ENCODE results near the gene APOL6.
A peak's percentile ranks its signal among the peaks of the same experiment; 100 is the strongest.

The APOL6 gene

DNA sequence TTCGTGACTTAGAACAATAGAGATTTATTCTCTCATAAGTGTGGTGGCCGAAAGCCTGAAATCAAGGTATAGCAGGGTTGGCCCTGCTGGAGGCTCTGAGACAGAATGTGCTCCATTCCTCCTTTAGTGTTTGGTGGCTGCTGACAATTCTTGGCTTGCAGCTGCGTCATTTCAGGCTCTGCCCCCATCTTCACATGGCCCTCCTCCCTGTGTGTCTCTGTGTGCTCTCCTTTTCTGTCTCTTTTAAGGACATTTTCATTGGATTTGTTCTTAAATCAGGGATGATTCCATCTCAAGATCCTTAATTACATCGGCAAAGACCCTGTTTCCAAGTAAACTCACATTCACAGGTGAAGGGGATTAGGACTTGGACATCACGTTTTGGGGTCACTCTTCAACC is 10.2 kb upstream of the APOL6 start:
- peak; percentile 50 for DNase-seq (ENCODE audit: low read depth)
- peak overlapping the region; percentile 33 for H3K4me3 ChIP-seq (ENCODE audit: low read length)
- TF ChIP-seq, protein P1, sequence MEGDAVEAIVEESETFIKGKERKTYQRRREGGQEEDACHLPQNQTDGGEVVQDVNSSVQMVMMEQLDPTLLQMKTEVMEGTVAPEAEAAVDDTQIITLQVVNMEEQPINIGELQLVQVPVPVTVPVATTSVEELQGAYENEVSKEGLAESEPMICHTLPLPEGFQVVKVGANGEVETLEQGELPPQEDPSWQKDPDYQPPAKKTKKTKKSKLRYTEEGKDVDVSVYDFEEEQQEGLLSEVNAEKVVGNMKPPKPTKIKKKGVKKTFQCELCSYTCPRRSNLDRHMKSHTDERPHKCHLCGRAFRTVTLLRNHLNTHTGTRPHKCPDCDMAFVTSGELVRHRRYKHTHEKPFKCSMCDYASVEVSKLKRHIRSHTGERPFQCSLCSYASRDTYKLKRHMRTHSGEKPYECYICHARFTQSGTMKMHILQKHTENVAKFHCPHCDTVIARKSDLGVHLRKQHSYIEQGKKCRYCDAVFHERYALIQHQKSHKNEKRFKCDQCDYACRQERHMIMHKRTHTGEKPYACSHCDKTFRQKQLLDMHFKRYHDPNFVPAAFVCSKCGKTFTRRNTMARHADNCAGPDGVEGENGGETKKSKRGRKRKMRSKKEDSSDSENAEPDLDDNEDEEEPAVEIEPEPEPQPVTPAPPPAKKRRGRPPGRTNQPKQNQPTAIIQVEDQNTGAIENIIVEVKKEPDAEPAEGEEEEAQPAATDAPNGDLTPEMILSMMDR (conservative IDR thresholded peaks at IDR 0.05; ENCODE audit: low read length) = no peak

DNA sequence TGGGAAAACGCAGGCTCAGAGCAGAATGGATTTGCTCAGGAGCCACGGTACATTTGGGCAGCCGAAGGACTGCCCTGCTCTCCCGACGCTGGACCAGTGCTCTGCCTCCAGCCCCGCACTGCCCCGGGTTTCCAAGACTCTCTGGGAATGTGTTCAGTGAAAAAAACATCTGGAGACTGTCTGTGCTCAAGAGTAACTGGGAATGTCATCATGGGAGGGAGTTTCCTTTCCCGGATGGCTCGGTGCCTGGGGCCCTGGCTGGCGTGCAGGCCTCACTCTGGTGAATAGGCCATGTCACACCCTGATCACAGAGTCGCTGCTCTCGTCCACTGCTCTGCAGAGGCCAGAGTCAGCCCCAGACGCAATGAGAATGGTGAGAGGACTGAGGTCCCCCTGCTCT is 9.8 kb upstream of the APOL6 start:
- TF ChIP-seq, protein P1 (conservative IDR thresholded peaks at IDR 0.05; ENCODE audit: low read length) = no peak
- peak; percentile 95 for DNase-seq (ENCODE audit: low read depth)
- peak overlapping the region; percentile 33 for H3K4me3 ChIP-seq (ENCODE audit: low read length)

DNA sequence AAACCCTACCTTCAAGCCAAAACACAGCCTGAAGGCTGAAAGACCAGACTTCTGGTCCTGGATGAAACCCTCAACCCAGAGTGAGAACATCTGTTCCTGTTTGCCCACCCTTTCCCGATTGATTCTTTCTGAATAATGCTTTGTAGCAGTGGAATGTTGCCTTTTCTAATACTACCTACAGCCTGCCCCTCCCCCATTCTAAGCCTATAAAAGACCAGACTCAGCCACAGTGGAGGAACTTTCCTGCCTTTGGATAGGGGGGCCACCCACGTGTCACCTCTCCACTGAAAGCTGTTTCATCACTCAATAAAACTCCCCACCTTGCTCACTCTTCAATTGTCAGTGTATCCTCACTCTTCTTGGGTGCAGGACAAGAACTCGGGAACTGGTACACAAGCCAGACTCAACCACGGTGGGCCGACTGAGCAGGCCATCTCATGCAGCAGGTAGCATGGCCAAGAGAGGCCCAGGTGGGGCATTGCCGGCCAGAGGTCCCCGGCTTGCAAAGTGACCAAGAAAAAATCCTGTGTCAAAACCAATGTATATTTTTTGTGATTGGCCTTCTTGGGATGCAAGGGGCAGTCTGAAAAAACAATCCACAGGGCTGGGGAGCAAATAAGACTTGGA is 6.6 kb upstream of the APOL6 start:
- TF ChIP-seq, protein P1 (conservative IDR thresholded peaks at IDR 0.05; ENCODE audit: low read length) = no peak
- DNase-seq (ENCODE audit: low read depth) = no peak
- H3K4me3 ChIP-seq (ENCODE audit: low read length) = no peak overlapping the region

DNA sequence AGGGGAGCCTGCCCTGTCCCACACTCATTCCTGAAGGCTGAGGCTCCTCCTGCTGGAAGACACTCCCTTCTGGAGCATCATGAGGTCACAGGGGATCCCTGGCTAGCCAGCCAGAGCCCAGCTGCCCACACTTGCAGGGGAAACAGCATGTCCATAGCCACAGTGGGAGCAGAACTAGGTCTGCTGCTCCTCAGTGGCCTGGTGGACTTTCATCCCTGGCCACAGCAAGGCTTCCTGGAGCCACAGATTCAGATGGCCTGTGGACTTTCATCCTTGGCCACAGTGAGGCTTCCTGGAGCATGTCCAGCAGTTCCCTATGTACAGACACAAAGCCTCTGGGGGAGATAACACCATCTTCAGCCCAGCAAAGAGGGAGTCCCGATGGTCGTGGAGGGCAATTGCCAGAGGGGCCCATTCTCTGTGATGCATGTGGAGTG is 5.9 kb upstream of the APOL6 start:
- no peak overlapping the region for H3K4me3 ChIP-seq (ENCODE audit: low read length)
- DNase-seq (ENCODE audit: low read depth) = peak; percentile 25
- TF ChIP-seq, protein P1 (conservative IDR thresholded peaks at IDR 0.05; ENCODE audit: low read length) = no peak

DNA sequence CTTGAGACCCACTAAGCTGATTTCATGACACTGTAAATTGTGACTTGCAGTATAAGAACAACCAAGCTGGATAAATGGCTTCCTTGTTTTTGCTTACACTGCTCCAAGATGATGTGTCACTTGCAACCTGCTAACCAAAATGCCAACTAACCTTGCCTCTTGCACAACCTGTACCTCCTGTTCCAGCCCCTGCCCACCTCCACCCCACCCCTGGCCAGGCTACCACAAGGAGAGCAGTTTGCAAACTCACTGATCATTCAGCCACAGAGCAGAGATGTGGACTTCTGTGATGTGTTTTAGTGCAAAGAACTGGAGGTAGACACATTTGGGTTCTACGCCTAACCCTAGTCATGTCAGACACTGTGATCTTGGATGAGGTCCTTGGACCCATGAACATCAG is 4.3 kb upstream of the APOL6 start:
- TF ChIP-seq, protein P1 (conservative IDR thresholded peaks at IDR 0.05; ENCODE audit: low read length) = no peak
- no peak overlapping the region for H3K4me3 ChIP-seq (ENCODE audit: low read length)
- no peak for DNase-seq (ENCODE audit: low read depth)

DNA sequence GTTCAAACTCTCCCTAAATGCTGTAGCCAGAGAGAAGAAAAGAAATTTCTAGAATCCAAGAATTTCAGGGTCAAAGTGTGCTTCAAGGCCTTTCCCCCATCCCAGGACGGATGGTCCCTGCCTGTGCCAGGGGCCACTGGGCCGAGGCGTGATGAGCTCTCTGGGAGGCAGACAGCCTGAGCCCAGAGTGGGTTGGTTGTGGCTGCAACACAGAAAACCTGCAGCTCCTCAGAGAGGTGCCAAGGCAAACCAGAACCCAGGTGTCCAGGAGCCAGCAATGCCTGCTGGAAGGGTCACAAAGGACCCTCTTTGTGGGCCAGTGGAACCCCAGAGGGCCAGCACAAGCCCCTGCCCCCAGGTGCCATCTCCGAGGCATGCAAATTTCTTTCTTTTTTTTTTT is 2.6 kb upstream of the APOL6 start:
- TF ChIP-seq, protein P1 (conservative IDR thresholded peaks at IDR 0.05; ENCODE audit: low read length) = no peak
- no peak overlapping the region for H3K4me3 ChIP-seq (ENCODE audit: low read length)
- no peak for DNase-seq (ENCODE audit: low read depth)

DNA sequence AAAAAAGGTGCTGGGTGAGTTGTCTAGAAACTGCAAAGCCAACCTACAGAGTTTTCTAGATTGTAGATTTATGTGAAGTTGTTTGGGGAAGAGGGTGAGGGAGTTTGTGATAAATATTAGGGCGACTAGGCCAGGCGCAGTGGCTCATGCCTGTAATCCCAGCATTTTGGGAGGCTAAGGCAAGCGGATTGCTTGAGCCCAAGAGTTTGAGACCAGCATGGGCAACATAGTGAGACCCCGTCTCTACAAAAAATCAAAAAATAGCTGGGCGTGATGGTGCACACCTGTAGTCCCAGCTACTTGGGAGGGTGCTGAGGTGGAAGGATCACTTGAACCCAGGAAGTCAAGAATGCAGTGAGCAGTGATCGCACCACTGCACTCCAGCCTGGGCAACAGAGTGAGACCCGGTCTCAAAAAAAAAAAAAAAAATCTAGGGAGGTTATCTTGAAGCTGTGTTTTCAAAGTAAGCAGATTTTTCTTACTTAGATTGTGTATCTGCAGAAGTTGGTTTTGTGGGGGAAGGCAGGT is 844 bp downstream of the APOL6 start:
- TF ChIP-seq, protein P1 (conservative IDR thresholded peaks at IDR 0.05; ENCODE audit: low read length) = no peak
- no peak for DNase-seq (ENCODE audit: low read depth)
- H3K4me3 ChIP-seq (ENCODE audit: low read length) = peak overlapping the region; percentile 80

Measured in AG10803 (cell line).